ENCODE measurements around the gene CSNK1G2.

CSNK1G2 gene

GRCh38 chr19:1935484-1936208 lies 5.3 kb upstream of the CSNK1G2 start (continued):
- TF ChIP-seq POU6F1 (CRISPR knock-in tag; IDR thresholded peaks at IDR 0.05; ENCODE audit: borderline replicate concordance, low read depth) = no peak
- TF ChIP-seq BACH2 (CRISPR knock-in tag; IDR thresholded peaks at IDR 0.05; ENCODE audit: borderline replicate concordance) = no peak
- no peak for TF ChIP-seq ZNF565 (CRISPR knock-in tag; conservative IDR thresholded peaks at IDR 0.05; ENCODE audit: low read depth)
- no peak for TF ChIP-seq ZFP30 (CRISPR knock-in tag; IDR thresholded peaks at IDR 0.05)

- no peak for ATAC-seq
- TF ChIP-seq ESRRG (CRISPR knock-in tag; IDR thresholded peaks at IDR 0.05) = no peak
- no peak for TF ChIP-seq ZC3H10 (CRISPR knock-in tag; IDR thresholded peaks at IDR 0.05)
- no peak for TF ChIP-seq ZNF70 (CRISPR knock-in tag; IDR thresholded peaks at IDR 0.05)
- TF ChIP-seq CSDC2 (CRISPR knock-in tag; IDR thresholded peaks at IDR 0.05) = no peak
- TF ChIP-seq BACH2 (CRISPR knock-in tag; IDR thresholded peaks at IDR 0.05; ENCODE audit: borderline replicate concordance) = no peak
- no peak for TF ChIP-seq ZFP30 (CRISPR knock-in tag; IDR thresholded peaks at IDR 0.05)
Measured at GRCh38 chr19:1936430-1936829, 4.5 kb upstream of the CSNK1G2 start.

DNA sequence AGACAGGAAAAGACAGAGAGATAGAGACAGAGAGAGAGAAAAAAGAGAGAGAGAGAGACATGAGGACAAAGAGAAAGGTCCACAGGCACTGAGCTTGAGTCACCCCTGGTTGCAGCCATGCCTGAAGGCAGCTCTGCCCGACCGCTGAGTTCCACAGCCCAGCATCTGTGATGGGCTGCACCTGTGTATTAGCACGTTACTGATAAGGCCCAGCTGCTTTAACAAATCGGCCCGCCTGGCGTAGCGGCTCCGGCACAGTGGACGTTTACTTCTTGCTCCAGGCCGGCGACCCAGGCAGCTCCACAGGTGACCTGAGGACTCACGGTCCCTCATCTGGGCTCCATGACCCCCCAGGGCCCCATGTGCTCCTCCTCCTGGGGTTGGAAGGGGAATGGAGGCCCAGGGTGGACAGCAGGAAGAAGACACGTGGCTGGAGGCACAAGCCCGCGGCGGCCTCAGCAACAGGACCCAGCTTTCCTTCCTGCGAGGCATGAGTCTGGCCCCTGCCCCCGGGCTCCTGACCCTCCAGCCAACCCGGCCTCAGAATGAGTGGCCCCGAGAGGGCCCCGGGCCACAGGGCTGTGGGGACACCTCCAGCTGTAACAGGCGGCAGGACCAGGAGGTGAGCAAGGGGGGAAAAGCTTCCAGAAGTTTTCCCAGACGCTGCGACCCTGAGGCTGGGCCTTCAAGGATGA lies 3.9 kb upstream of the CSNK1G2 start:
- no peak for TF ChIP-seq ESRRG (CRISPR knock-in tag; IDR thresholded peaks at IDR 0.05)
- TF ChIP-seq PPARA (CRISPR knock-in tag; IDR thresholded peaks at IDR 0.05; ENCODE audit: borderline replicate concordance) = no peak
- no peak for TF ChIP-seq ZFP3 (CRISPR knock-in tag; IDR thresholded peaks at IDR 0.05)
- no peak for TF ChIP-seq ZC3H10 (CRISPR knock-in tag; IDR thresholded peaks at IDR 0.05)
- TF ChIP-seq TCF4 (CRISPR knock-in tag; IDR thresholded peaks at IDR 0.05; ENCODE audit: borderline replicate concordance) = no peak
- TF ChIP-seq ZNF70 (CRISPR knock-in tag; IDR thresholded peaks at IDR 0.05) = no peak
- no peak for TF ChIP-seq ARNTL (CRISPR knock-in tag; IDR thresholded peaks at IDR 0.05; ENCODE audit: borderline replicate concordance, low read depth)
- no peak for TF ChIP-seq TOX (CRISPR knock-in tag; IDR thresholded peaks at IDR 0.05; ENCODE audit: borderline replicate concordance)
- TF ChIP-seq ZNF565 (CRISPR knock-in tag; conservative IDR thresholded peaks at IDR 0.05; ENCODE audit: low read depth) = no peak
- TF ChIP-seq TSHZ2 (CRISPR knock-in tag; IDR thresholded peaks at IDR 0.05) = no peak
- TF ChIP-seq, protein P1, sequence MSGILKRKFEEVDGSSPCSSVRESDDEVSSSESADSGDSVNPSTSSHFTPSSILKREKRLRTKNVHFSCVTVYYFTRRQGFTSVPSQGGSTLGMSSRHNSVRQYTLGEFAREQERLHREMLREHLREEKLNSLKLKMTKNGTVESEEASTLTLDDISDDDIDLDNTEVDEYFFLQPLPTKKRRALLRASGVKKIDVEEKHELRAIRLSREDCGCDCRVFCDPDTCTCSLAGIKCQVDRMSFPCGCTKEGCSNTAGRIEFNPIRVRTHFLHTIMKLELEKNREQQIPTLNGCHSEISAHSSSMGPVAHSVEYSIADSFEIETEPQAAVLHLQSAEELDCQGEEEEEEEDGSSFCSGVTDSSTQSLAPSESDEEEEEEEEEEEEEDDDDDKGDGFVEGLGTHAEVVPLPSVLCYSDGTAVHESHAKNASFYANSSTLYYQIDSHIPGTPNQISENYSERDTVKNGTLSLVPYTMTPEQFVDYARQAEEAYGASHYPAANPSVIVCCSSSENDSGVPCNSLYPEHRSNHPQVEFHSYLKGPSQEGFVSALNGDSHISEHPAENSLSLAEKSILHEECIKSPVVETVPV (CRISPR knock-in tag; IDR thresholded peaks at IDR 0.05) = no peak
- TF ChIP-seq BACH2 (CRISPR knock-in tag; IDR thresholded peaks at IDR 0.05; ENCODE audit: borderline replicate concordance) = no peak
- no peak for TF ChIP-seq PATZ1 (CRISPR knock-in tag; IDR thresholded peaks at IDR 0.05; ENCODE audit: borderline replicate concordance)
- no peak for TF ChIP-seq RARB (CRISPR knock-in tag; IDR thresholded peaks at IDR 0.05)
- no peak for TF ChIP-seq SNAI2 (CRISPR knock-in tag; IDR thresholded peaks at IDR 0.05)
- no peak for TF ChIP-seq ISL1 (CRISPR knock-in tag; IDR thresholded peaks at IDR 0.05)
- no peak for TF ChIP-seq POU6F1 (CRISPR knock-in tag; IDR thresholded peaks at IDR 0.05; ENCODE audit: borderline replicate concordance, low read depth)
- no peak for TF ChIP-seq OSR1 (CRISPR knock-in tag; IDR thresholded peaks at IDR 0.05)
- TF ChIP-seq CREB5 (CRISPR knock-in tag; IDR thresholded peaks at IDR 0.05; ENCODE audit: low read depth) = no peak
- ATAC-seq = no peak

Measured in SK-N-SH treated with all-trans-retinoic acid at 6 μM for 48 hours (cell line).